ENCODE data around the gene CRB1.

CRB1 gene

DNA sequence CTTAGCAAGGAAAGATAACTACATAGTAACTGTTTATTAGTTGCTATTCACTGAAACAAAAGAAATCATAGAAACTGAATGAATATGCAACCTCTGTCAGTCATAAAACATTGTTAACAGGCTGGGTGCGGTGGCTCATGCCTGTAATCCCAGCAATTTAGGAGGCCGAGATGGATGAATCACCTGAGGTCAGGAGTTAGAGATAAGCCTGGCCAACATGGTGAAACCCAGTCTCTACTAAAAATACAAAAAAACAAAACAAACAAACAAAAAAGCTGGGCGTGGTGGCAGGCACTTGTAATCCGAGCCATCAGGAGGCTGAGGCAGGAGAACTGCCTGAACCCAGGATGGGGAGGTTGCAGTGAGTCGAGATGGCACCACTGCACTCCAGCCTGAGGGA is 44.1 kb downstream of the CRB1 start (continued):
- TF ChIP-seq, protein P1, sequence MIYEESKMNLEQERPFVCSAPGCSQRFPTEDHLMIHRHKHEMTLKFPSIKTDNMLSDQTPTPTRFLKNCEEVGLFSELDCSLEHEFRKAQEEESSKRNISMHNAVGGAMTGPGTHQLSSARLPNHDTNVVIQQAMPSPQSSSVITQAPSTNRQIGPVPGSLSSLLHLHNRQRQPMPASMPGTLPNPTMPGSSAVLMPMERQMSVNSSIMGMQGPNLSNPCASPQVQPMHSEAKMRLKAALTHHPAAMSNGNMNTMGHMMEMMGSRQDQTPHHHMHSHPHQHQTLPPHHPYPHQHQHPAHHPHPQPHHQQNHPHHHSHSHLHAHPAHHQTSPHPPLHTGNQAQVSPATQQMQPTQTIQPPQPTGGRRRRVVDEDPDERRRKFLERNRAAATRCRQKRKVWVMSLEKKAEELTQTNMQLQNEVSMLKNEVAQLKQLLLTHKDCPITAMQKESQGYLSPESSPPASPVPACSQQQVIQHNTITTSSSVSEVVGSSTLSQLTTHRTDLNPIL (CRISPR knock-in tag; IDR thresholded peaks at IDR 0.05; ENCODE audit: low read depth), result no peak
- TF ChIP-seq PPARA (CRISPR knock-in tag; IDR thresholded peaks at IDR 0.05; ENCODE audit: borderline replicate concordance), result no peak
- no peak for TF ChIP-seq ZFP30 (CRISPR knock-in tag; IDR thresholded peaks at IDR 0.05)
- TF ChIP-seq BACH2 (CRISPR knock-in tag; IDR thresholded peaks at IDR 0.05; ENCODE audit: borderline replicate concordance), result no peak

DNA sequence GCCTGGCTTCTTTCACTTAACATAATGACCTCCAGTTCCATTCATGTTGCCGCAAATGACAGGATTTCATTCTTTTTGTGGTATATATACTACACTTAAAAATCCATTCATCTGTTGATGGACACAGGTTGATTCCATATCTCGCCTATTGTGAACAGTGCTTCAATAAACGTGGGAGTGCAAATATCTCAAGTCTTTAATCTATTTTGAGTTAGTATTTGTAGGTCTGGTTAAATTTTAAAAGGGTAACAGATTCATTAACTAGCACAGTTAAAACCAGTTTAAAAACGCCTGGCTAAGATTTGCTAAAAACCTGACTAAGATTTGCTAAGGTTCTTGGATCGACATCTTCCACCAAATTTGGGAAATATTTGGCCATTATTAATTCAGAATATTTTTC is 45.7 kb downstream of the CRB1 start:
- TF ChIP-seq OSR1 (CRISPR knock-in tag; IDR thresholded peaks at IDR 0.05), result no peak
- no peak for ATAC-seq

DNA sequence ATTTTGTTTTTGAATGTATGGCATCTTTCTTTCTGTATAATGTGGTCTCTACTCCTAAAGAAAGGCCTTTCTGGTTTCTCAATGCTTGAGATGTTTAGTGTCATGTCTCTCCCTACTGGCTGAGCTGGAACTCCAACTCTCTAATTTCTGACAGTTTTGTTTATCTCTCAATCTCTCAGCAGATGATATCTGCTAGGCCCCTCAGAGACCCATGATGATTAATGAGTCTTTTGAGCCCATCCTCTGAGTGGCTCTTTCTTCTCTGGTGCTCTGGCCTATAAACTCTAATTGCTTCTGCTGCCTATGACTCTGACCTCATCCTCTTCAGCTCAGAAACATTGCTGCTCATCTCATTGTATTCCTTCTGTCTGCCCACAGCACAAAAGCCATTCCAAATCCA is 46.6 kb downstream of the CRB1 start:
- no peak for TF ChIP-seq PPARA (CRISPR knock-in tag; IDR thresholded peaks at IDR 0.05; ENCODE audit: borderline replicate concordance)
- no peak for TF ChIP-seq ISL1 (CRISPR knock-in tag; IDR thresholded peaks at IDR 0.05)
- no peak for TF ChIP-seq CSDC2 (CRISPR knock-in tag; IDR thresholded peaks at IDR 0.05)
- TF ChIP-seq ZNF70 (CRISPR knock-in tag; IDR thresholded peaks at IDR 0.05), result no peak
- no peak for TF ChIP-seq RARB (CRISPR knock-in tag; IDR thresholded peaks at IDR 0.05)
- TF ChIP-seq, protein P2, sequence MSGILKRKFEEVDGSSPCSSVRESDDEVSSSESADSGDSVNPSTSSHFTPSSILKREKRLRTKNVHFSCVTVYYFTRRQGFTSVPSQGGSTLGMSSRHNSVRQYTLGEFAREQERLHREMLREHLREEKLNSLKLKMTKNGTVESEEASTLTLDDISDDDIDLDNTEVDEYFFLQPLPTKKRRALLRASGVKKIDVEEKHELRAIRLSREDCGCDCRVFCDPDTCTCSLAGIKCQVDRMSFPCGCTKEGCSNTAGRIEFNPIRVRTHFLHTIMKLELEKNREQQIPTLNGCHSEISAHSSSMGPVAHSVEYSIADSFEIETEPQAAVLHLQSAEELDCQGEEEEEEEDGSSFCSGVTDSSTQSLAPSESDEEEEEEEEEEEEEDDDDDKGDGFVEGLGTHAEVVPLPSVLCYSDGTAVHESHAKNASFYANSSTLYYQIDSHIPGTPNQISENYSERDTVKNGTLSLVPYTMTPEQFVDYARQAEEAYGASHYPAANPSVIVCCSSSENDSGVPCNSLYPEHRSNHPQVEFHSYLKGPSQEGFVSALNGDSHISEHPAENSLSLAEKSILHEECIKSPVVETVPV (CRISPR knock-in tag; IDR thresholded peaks at IDR 0.05), result no peak
- ATAC-seq, result peak; percentile 55

DNA sequence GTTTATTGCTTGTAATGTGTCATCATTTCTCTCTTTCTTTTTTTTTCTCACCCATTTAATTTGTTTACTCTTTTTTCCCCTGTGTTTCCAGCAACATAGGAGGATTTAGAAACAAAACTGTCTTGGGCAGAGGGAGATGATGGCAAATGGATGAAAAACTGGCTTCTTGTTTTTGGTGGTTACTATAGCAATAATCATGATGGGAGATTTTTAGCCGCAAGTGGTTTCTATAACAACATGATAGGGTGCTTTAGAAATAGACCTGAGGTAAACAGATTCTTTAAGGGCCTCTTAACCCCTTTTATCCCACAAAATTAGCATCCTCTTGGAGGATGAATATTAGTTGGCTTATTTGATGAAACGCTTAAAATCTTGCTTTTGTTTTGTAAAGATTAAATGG is 51.6 kb downstream of the CRB1 start:
- ATAC-seq, result no peak
- TF ChIP-seq BACH2 (CRISPR knock-in tag; IDR thresholded peaks at IDR 0.05; ENCODE audit: borderline replicate concordance) (no peak), ARNTL (CRISPR knock-in tag; IDR thresholded peaks at IDR 0.05; ENCODE audit: borderline replicate concordance, low read depth) (no peak), SNAI2 (CRISPR knock-in tag; IDR thresholded peaks at IDR 0.05) (no peak), TCF4 (CRISPR knock-in tag; IDR thresholded peaks at IDR 0.05; ENCODE audit: borderline replicate concordance) (no peak)

DNA sequence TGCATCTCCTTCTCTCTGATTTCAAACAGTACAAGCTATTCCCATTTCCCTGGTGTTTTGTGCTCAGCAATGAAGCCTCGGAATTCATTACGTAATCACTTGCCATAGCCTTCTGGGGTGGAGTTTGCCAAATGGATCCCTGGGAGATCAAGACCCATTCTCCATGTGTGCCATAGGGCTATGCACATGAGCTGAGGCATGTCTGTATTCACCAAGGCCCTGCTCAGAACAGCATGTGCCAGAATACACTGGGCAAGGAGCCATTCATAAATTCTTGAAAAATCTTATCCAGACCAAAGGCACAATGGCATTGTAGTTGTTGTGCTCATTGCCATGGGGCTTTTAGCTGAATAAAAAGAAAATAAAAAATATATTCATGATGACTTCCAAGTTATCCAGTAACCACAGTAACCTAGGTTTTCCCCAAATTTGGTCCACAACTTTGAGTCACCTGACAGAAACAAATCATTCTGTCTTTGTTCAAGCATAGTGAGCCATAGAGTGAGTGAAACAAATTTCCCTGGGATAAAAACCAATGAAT is 53.0 kb downstream of the CRB1 start:
- TF ChIP-seq ARNTL (CRISPR knock-in tag; IDR thresholded peaks at IDR 0.05; ENCODE audit: borderline replicate concordance, low read depth), result no peak
- no peak for TF ChIP-seq ZNF565 (CRISPR knock-in tag; conservative IDR thresholded peaks at IDR 0.05; ENCODE audit: low read depth)
- no peak for TF ChIP-seq TOX (CRISPR knock-in tag; IDR thresholded peaks at IDR 0.05; ENCODE audit: borderline replicate concordance)
- no peak for TF ChIP-seq ESRRG (CRISPR knock-in tag; IDR thresholded peaks at IDR 0.05)
- no peak for TF ChIP-seq ISL1 (CRISPR knock-in tag; IDR thresholded peaks at IDR 0.05)
- TF ChIP-seq RARB (CRISPR knock-in tag; IDR thresholded peaks at IDR 0.05), result no peak
- no peak for TF ChIP-seq ZFP30 (CRISPR knock-in tag; IDR thresholded peaks at IDR 0.05)
- ATAC-seq, result peak; percentile 92

DNA sequence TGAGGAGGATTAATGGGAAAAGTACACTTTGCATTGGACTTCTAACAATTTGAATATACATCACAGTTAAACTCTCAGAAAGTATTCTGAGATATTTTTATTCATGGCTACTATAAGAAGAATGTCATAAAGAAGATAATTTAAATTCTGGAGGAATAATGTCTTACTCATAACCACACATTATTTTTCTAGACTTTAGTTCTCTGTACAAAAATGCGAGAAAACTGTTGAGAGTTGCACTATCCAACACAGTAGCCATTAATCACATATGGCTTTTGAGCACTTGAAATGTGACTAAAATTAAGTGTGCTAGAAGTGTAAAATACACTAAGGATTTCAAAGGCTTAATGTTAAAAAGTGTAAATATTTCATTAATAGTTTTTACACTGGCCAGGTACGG is 53.8 kb downstream of the CRB1 start:
- TF ChIP-seq GLIS3 (CRISPR knock-in tag; IDR thresholded peaks at IDR 0.05) (no peak), RARB (CRISPR knock-in tag; IDR thresholded peaks at IDR 0.05) (no peak), PPARA (CRISPR knock-in tag; IDR thresholded peaks at IDR 0.05; ENCODE audit: borderline replicate concordance) (no peak), TOX (CRISPR knock-in tag; IDR thresholded peaks at IDR 0.05; ENCODE audit: borderline replicate concordance) (no peak), ZNF70 (CRISPR knock-in tag; IDR thresholded peaks at IDR 0.05) (no peak), ZFP30 (CRISPR knock-in tag; IDR thresholded peaks at IDR 0.05) (no peak), SNAI2 (CRISPR knock-in tag; IDR thresholded peaks at IDR 0.05) (no peak)
- TF ChIP-seq, protein P3, sequence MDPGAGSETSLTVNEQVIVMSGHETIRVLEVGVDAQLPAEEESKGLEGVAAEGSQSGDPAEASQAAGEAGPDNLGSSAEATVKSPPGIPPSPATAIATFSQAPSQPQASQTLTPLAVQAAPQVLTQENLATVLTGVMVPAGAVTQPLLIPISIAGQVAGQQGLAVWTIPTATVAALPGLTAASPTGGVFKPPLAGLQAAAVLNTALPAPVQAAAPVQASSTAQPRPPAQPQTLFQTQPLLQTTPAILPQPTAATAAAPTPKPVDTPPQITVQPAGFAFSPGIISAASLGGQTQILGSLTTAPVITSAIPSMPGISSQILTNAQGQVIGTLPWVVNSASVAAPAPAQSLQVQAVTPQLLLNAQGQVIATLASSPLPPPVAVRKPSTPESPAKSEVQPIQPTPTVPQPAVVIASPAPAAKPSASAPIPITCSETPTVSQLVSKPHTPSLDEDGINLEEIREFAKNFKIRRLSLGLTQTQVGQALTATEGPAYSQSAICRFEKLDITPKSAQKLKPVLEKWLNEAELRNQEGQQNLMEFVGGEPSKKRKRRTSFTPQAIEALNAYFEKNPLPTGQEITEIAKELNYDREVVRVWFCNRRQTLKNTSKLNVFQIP (CRISPR knock-in tag; IDR thresholded peaks at IDR 0.05; ENCODE audit: borderline replicate concordance, low read depth), result no peak
- TF ChIP-seq, protein P4, sequence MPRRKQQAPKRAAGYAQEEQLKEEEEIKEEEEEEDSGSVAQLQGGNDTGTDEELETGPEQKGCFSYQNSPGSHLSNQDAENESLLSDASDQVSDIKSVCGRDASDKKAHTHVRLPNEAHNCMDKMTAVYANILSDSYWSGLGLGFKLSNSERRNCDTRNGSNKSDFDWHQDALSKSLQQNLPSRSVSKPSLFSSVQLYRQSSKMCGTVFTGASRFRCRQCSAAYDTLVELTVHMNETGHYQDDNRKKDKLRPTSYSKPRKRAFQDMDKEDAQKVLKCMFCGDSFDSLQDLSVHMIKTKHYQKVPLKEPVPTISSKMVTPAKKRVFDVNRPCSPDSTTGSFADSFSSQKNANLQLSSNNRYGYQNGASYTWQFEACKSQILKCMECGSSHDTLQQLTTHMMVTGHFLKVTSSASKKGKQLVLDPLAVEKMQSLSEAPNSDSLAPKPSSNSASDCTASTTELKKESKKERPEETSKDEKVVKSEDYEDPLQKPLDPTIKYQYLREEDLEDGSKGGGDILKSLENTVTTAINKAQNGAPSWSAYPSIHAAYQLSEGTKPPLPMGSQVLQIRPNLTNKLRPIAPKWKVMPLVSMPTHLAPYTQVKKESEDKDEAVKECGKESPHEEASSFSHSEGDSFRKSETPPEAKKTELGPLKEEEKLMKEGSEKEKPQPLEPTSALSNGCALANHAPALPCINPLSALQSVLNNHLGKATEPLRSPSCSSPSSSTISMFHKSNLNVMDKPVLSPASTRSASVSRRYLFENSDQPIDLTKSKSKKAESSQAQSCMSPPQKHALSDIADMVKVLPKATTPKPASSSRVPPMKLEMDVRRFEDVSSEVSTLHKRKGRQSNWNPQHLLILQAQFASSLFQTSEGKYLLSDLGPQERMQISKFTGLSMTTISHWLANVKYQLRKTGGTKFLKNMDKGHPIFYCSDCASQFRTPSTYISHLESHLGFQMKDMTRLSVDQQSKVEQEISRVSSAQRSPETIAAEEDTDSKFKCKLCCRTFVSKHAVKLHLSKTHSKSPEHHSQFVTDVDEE (CRISPR knock-in tag; IDR thresholded peaks at IDR 0.05), result no peak
- TF ChIP-seq, protein P2 (CRISPR knock-in tag; IDR thresholded peaks at IDR 0.05), result no peak
- no peak; the same call in 2 of the 3 replicates for ATAC-seq

Data from SK-N-SH treated with all-trans-retinoic acid at 6 μM for 48 hours (cell line).